ENCODE data around the gene NR6A1.

GRCh38 chr9:124583134-124583533 lies 188.0 kb downstream of the NR6A1 start:
- TF ChIP-seq YY1 (IDR thresholded peaks at IDR 0.05; ENCODE audit: insufficient read depth, insufficient read length) (no peak), ZNF274 (IDR thresholded peaks at IDR 0.05; ENCODE audit: low read depth, low read length) (no peak)
